WTC11 (cell line): Measurements from ENCODE around the gene CFDP1. TPM values are rescaled to one million over a fixed set of nuclear protein-coding genes. Genes with fewer than 3 reads are reported as not detected.

Experiments
- ATAC-seq: fragments of 200-7000 bp; cut with Tn5 transposase; 2 replicates; pipeline ENCODE4 v1.10.0; 2021; ENCODE audit warnings: mild to moderate bottlenecking, moderate library complexity
- CTCF ChIA-PET: fragments of 300-600 bp; sonication (Branson Sonifier 250); formaldehyde crosslinking; loops from one replicate; lab custom pipeline; 2021; ENCODE audit warnings: antibody characterized with exemption; lab: Charles Lee
- POLR2A ChIA-PET: fragments of 350-600 bp; sonication (Branson Sonifier 250); formaldehyde crosslinking; loops from one replicate; lab custom pipeline; 2021; ENCODE audit warnings: antibody characterized with exemption; lab: Charles Lee
- DNase-seq: peaks from one replicate; pipeline ENCODE4 v3.0.0; 2021; ENCODE audit warnings: low spot score
- H3K27ac Mint-ChIP-seq: 2 replicates; pipeline ENCODE4 v1.8.0; 2021; ENCODE audit warnings: mixed read lengths
- H3K27me3 Mint-ChIP-seq: 2 replicates; pipeline ENCODE4 v1.8.0; 2021; ENCODE audit warnings: low read depth, mild to moderate bottlenecking, moderate library complexity, mixed read lengths
- H3K36me3 Mint-ChIP-seq: 2 replicates; pipeline ENCODE4 v1.8.0; 2021; ENCODE audit warnings: mixed read lengths
- H3K4me1 Mint-ChIP-seq: 2 replicates; pipeline ENCODE4 v1.8.0; 2022; ENCODE audit warnings: mixed read lengths
- H3K4me3 Mint-ChIP-seq: 2 replicates; pipeline ENCODE4 v1.8.0; 2021; ENCODE audit warnings: mild to moderate bottlenecking, moderate library complexity, mixed read lengths
- H3K9me3 Mint-ChIP-seq: 2 replicates; pipeline ENCODE4 v1.8.0; 2021; ENCODE audit warnings: mixed read lengths
- CREB1 ChIP-seq: sonication (generic); formaldehyde crosslinking; IDR thresholded peaks from 2 replicates; pipeline ENCODE4 v1.8.0; 2023; ENCODE audit warnings: mild to moderate bottlenecking, missing genetic modification reagents
- EMX1 ChIP-seq: fragments of 250-450 bp; sonication (Bioruptor Pico); IDR thresholded peaks from 2 replicates; pipeline ENCODE4 v1.8.0; 2021; ENCODE audit warnings: mild to moderate bottlenecking
- ETV6 ChIP-seq: sonication (generic); formaldehyde crosslinking; IDR thresholded peaks from 2 replicates; pipeline ENCODE4 v1.8.1; 2022; ENCODE audit warnings: mild to moderate bottlenecking, missing genetic modification reagents
- FOXP1 ChIP-seq: sonication (generic); formaldehyde crosslinking; IDR thresholded peaks from 2 replicates; pipeline ENCODE4 v1.8.0; 2022; ENCODE audit warnings: missing genetic modification reagents, mild to moderate bottlenecking, moderate library complexity, borderline replicate concordance
- GTF2I ChIP-seq: fragments of 250-450 bp; sonication (Bioruptor Pico); conservative IDR thresholded peaks from 2 replicates; pipeline ENCODE4 v1.4.0; 2021; ENCODE audit warnings: mild to moderate bottlenecking
- HMGA2 ChIP-seq: fragments of 250-450 bp; sonication (Bioruptor Pico); IDR thresholded peaks from 2 replicates; pipeline ENCODE4 v1.4.0; 2021; ENCODE audit warnings: mild to moderate bottlenecking, moderate library complexity
- KAT7 ChIP-seq: sonication (generic); formaldehyde crosslinking; IDR thresholded peaks from 2 replicates; pipeline ENCODE4 v1.8.1; 2023; ENCODE audit warnings: missing genetic modification reagents, mild to moderate bottlenecking, borderline replicate concordance
- NFYB ChIP-seq: sonication (generic); formaldehyde crosslinking; conservative IDR thresholded peaks from 2 replicates; pipeline ENCODE4 v1.8.0; 2022; ENCODE audit warnings: low read depth, missing genetic modification reagents
- SP1 ChIP-seq: sonication (generic); formaldehyde crosslinking; conservative IDR thresholded peaks from 2 replicates; pipeline ENCODE4 v1.8.1; 2022; ENCODE audit warnings: missing genetic modification reagents
- TEAD1 ChIP-seq: sonication (generic); formaldehyde crosslinking; IDR thresholded peaks from 2 replicates; pipeline ENCODE4 v1.8.0; 2022; ENCODE audit warnings: mild to moderate bottlenecking, missing genetic modification reagents
- TEAD4 ChIP-seq: sonication (generic); formaldehyde crosslinking; IDR thresholded peaks from 2 replicates; pipeline ENCODE4 v1.8.0; 2022; ENCODE audit warnings: mild to moderate bottlenecking, missing genetic modification reagents
- TP53 ChIP-seq: sonication (generic); formaldehyde crosslinking; IDR thresholded peaks from 2 replicates; pipeline ENCODE4 v1.8.1; 2023; ENCODE audit warnings: mild to moderate bottlenecking, missing genetic modification reagents
- USF2 ChIP-seq: sonication (generic); formaldehyde crosslinking; IDR thresholded peaks from 2 replicates; pipeline ENCODE4 v1.8.1; 2023; ENCODE audit warnings: mild to moderate bottlenecking, missing genetic modification reagents, moderate library complexity
- ZNF232 ChIP-seq: sonication (generic); formaldehyde crosslinking; IDR thresholded peaks from 2 replicates; pipeline ENCODE4 v1.8.0; 2022; ENCODE audit warnings: mild to moderate bottlenecking, missing genetic modification reagents
- ZNF396 ChIP-seq: fragments of 250-450 bp; sonication (Bioruptor Pico); IDR thresholded peaks from 2 replicates; pipeline ENCODE4 v1.8.0; 2021; ENCODE audit warnings: mild to moderate bottlenecking, moderate library complexity, borderline replicate concordance
- ZNF532 ChIP-seq: fragments of 250-450 bp; sonication (Bioruptor Pico); IDR thresholded peaks from 2 replicates; pipeline ENCODE4 v1.9.0; 2021; ENCODE audit warnings: mild to moderate bottlenecking, borderline replicate concordance
- total RNA-seq: library from RNA; stranded (reverse); gene quantifications from 3 replicates; pipeline ENCODE4 v1.2.3, GENCODE V29; 2021
- TF ChIP-seq, protein P1 (sequence below): sonication (generic); formaldehyde crosslinking; IDR thresholded peaks from 2 replicates; pipeline ENCODE4 v1.8.1; 2022; ENCODE audit warnings: mild to moderate bottlenecking, missing genetic modification reagents, moderate library complexity, borderline replicate concordance
- TF ChIP-seq, protein P2 (sequence below): fragments of 200-600 bp; IDR thresholded peaks from 2 replicates; pipeline ENCODE4 v1.8.0; 2022; ENCODE audit warnings: antibody characterized with exemption
- TF ChIP-seq, protein P3 (sequence below): sonication (generic); formaldehyde crosslinking; IDR thresholded peaks from 2 replicates; pipeline ENCODE4 v1.8.0; 2022; ENCODE audit warnings: missing genetic modification reagents
- TF ChIP-seq, protein P4 (sequence below): sonication (generic); formaldehyde crosslinking; IDR thresholded peaks from 2 replicates; pipeline ENCODE4 v1.8.1; 2023; ENCODE audit warnings: mild to moderate bottlenecking, missing genetic modification reagents

CFDP1 gene
- total RNA-seq, 1 experiment from 2014 or later, result 79.2 TPM

DNA sequence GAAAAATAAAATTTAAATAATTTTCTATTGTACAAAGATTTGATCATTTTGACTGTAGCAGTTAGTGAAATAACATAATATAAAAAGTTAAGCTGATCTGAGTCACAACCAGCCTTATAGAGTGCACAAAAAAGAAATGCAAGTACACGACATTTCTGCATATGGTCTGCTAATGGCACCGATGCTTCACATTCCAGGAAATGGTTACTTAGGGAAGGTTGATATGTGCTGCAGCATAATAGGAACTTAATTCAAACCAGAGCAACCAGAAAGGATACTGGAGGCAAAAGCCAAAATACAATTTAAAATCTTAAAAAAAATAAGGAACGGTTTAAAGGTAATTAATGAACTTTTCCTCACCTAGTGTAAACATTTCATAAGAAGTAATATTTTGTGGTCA, 10.0 kb upstream of the CFDP1 start:
- H3K4me1 Mint-ChIP-seq, result peaks cover 9% of the 10 kb centered on the region
- TF ChIP-seq, protein P1, sequence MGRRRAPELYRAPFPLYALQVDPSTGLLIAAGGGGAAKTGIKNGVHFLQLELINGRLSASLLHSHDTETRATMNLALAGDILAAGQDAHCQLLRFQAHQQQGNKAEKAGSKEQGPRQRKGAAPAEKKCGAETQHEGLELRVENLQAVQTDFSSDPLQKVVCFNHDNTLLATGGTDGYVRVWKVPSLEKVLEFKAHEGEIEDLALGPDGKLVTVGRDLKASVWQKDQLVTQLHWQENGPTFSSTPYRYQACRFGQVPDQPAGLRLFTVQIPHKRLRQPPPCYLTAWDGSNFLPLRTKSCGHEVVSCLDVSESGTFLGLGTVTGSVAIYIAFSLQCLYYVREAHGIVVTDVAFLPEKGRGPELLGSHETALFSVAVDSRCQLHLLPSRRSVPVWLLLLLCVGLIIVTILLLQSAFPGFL (CRISPR knock-in tag), result no peak
- TF ChIP-seq EMX1 (CRISPR knock-in tag) (no peak), HMGA2 (CRISPR knock-in tag) (no peak), ZNF232 (CRISPR knock-in tag) (no peak), KAT7 (CRISPR knock-in tag) (no peak), TEAD1 (CRISPR knock-in tag) (no peak)
- no peaks in the 10 kb centered on the region for H3K27me3 Mint-ChIP-seq
- ATAC-seq, result no peak
- H3K27ac Mint-ChIP-seq, result no peak overlapping the region
- peaks cover 4% of the 10 kb centered on the region for H3K36me3 Mint-ChIP-seq
- H3K4me3 Mint-ChIP-seq, result no peak overlapping the region
- CTCF ChIA-PET, result interaction anchor here (1.0 kb wide), 1 partner anchor 49 kb away, joined by 3 read pairs; no protein-coding TSS in a partner anchor
- H3K9me3 Mint-ChIP-seq, result no peaks in the 10 kb centered on the region
- POLR2A ChIA-PET, result no interaction called here
- DNase-seq, result no peak

- ATAC-seq, result peak; percentile 70
- ChIA-PET CTCF (interaction anchor here (0.9 to 2.9 kb wide), 10 partner anchors 32 to 235 kb away, joined by 3 to 20 read pairs (median 6); partner anchors contain the start of genes ADAT1, CHST6 and TMEM170A), POLR2A (interaction anchor here (0.7 to 1.6 kb wide), 7 partner anchors 20 to 189 kb away, joined by 3 to 9 read pairs (median 4); partner anchors contain the start of genes CHST6 and TMEM231)
- Mint-ChIP-seq H3K4me1 (peaks cover 18% of the 10 kb centered on the region), H3K36me3 (peaks cover 12% of the 10 kb centered on the region), H3K27me3 (peaks cover 8% of the 10 kb centered on the region), H3K4me3 (peak overlapping the region; percentile 79), H3K9me3 (peaks cover 9% of the 10 kb centered on the region), H3K27ac (peak overlapping the region; percentile 97)
- peak; percentile 22 for DNase-seq
- 0 out of 2 replicates have a peak, but pooled peaks have one; percentile 24 for TF ChIP-seq ETV6 (CRISPR knock-in tag)
- TF ChIP-seq, protein P2, sequence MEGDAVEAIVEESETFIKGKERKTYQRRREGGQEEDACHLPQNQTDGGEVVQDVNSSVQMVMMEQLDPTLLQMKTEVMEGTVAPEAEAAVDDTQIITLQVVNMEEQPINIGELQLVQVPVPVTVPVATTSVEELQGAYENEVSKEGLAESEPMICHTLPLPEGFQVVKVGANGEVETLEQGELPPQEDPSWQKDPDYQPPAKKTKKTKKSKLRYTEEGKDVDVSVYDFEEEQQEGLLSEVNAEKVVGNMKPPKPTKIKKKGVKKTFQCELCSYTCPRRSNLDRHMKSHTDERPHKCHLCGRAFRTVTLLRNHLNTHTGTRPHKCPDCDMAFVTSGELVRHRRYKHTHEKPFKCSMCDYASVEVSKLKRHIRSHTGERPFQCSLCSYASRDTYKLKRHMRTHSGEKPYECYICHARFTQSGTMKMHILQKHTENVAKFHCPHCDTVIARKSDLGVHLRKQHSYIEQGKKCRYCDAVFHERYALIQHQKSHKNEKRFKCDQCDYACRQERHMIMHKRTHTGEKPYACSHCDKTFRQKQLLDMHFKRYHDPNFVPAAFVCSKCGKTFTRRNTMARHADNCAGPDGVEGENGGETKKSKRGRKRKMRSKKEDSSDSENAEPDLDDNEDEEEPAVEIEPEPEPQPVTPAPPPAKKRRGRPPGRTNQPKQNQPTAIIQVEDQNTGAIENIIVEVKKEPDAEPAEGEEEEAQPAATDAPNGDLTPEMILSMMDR, result no peak
- no peak for TF ChIP-seq NFYB (CRISPR knock-in tag)
- TF ChIP-seq TP53 (CRISPR knock-in tag), result 0 out of 2 replicates have a peak, but pooled peaks have one; percentile 27
- no peak for TF ChIP-seq HMGA2 (CRISPR knock-in tag)
- TF ChIP-seq ZNF532 (CRISPR knock-in tag), result no peak
- TF ChIP-seq, protein P3, sequence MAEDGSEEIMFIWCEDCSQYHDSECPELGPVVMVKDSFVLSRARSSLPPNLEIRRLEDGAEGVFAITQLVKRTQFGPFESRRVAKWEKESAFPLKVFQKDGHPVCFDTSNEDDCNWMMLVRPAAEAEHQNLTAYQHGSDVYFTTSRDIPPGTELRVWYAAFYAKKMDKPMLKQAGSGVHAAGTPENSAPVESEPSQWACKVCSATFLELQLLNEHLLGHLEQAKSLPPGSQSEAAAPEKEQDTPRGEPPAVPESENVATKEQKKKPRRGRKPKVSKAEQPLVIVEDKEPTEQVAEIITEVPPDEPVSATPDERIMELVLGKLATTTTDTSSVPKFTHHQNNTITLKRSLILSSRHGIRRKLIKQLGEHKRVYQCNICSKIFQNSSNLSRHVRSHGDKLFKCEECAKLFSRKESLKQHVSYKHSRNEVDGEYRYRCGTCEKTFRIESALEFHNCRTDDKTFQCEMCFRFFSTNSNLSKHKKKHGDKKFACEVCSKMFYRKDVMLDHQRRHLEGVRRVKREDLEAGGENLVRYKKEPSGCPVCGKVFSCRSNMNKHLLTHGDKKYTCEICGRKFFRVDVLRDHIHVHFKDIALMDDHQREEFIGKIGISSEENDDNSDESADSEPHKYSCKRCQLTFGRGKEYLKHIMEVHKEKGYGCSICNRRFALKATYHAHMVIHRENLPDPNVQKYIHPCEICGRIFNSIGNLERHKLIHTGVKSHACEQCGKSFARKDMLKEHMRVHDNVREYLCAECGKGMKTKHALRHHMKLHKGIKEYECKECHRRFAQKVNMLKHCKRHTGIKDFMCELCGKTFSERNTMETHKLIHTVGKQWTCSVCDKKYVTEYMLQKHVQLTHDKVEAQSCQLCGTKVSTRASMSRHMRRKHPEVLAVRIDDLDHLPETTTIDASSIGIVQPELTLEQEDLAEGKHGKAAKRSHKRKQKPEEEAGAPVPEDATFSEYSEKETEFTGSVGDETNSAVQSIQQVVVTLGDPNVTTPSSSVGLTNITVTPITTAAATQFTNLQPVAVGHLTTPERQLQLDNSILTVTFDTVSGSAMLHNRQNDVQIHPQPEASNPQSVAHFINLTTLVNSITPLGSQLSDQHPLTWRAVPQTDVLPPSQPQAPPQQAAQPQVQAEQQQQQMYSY (CRISPR knock-in tag), result no peak
- TF ChIP-seq CREB1 (CRISPR knock-in tag), result peak; percentile 62; the same call in 1 of the 2 replicates
- TF ChIP-seq, protein P4, sequence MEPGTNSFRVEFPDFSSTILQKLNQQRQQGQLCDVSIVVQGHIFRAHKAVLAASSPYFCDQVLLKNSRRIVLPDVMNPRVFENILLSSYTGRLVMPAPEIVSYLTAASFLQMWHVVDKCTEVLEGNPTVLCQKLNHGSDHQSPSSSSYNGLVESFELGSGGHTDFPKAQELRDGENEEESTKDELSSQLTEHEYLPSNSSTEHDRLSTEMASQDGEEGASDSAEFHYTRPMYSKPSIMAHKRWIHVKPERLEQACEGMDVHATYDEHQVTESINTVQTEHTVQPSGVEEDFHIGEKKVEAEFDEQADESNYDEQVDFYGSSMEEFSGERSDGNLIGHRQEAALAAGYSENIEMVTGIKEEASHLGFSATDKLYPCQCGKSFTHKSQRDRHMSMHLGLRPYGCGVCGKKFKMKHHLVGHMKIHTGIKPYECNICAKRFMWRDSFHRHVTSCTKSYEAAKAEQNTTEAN (CRISPR knock-in tag), result 0 out of 2 replicates have a peak, but pooled peaks have one; percentile 46
- TF ChIP-seq ZNF396, result no peak
- 0 out of 2 replicates have a peak, but pooled peaks have one; percentile 25 for TF ChIP-seq TEAD4
- TF ChIP-seq FOXP1 (CRISPR knock-in tag), result peak; percentile 42; the same call in 1 of the 2 replicates
- TF ChIP-seq SP1, result no peak
- TF ChIP-seq USF2, result peak; percentile 53; the same call in 1 of the 2 replicates
- TF ChIP-seq GTF2I (CRISPR knock-in tag), result no peak
These were observed 570 bp upstream of the CFDP1 start for GRCh38 chr16:75433732-75434413.
